ENCODE results near the gene NTHL1. TPM values are rescaled to one million over a fixed set of nuclear protein-coding genes. Genes with fewer than 3 reads are reported as not detected.

The NTHL1 gene
- total and polyA plus RNA-seq, 10 of the 15 experiments (the other 5 are each of a cell fraction or from before 2014, with no cell fraction given), result 0.85 to 54.7 (median 39.0) TPM

DNA sequence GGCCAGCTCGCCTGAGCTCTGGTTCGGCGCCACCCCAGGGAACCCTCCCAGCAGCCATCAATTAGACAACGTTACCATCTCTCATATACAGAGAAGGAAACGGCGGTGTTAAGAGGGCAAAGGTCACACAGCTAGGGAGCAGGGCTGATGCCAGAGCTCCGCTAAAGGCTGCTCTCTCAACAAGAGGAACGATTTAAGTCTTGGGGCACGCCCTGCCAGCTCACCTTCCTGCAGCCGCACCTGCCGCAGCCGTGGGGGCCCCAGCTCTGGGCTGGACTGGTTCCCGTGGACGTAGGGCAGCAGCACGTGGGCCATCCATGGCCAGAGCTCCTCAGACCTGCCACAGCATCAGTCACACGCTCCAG lies 44.6 kb upstream of the NTHL1 start (continued):
- no peak for TF ChIP-seq ZNF207 (IDR thresholded peaks at IDR 0.05; ENCODE audit: borderline replicate concordance)
- no peak for TF ChIP-seq KLF5 (IDR thresholded peaks at IDR 0.05; ENCODE audit: partially characterized antibody)
- TF ChIP-seq ZSCAN29 (IDR thresholded peaks at IDR 0.05), result no peak

GRCh38 chr16:2091547-2092255 lies 44.1 kb upstream of the NTHL1 start:
- H2AFZ ChIP-seq (ENCODE audit: control insufficient read depth, low read depth, low read length), result no peak overlapping the region
- intact Hi-C loops (cut with micrococcal nuclease; ENCODE audit: unreplicated experiment), result no loop called here
- no peak overlapping the region for H3K9ac ChIP-seq (ENCODE audit: control insufficient read depth, insufficient read depth, low read length)

More at GRCh38 chr16:2091547-2092255, 44.1 kb upstream of the NTHL1 start:
- no TSS peak for BruUV-seq (replicated peaks)
- ChIA-PET CTCF (interaction anchor here (3.1 kb wide), 1 partner anchor 49 kb away, joined by 9 read pairs; no protein-coding TSS in a partner anchor), RAD21 (ENCODE audit: unreplicated experiment) (interaction anchor here (0.5 kb wide), 1 partner anchor 70 kb away, joined by 3 read pairs; no protein-coding TSS in a partner anchor), SMC1A (ENCODE audit: uncharacterized antibody, unreplicated experiment) (no interaction called here), POLR2A (no interaction called here)
- WGBS (ENCODE audit: insufficient coverage, insufficient replicate concordance, low lambda C conversion rate, missing lambda C conversion rate), result 95% methylated on average over 49 of the region's 49 CpGs
- ATAC-seq, result no peak
- H3K4me2 ChIP-seq (ENCODE audit: control insufficient read depth, insufficient read depth), result no peak overlapping the region
- no peak for DNase-seq (ENCODE audit: low read depth, low spot score)
- peaks cover 3 to 4% of the 10 kb centered on the region in 2 experiments; a peak in 3 of 4 replicates for H3K36me3 ChIP-seq (ENCODE audit: control insufficient read depth in 2 of 2, insufficient read depth in 2 of 2, low read length in 1 of 2)
- H3K4me3 ChIP-seq, result no peak overlapping the region
- no peaks in the 10 kb centered on the region for H3K4me1 ChIP-seq (ENCODE audit: control insufficient read depth, insufficient read depth, low read length)
- H4K20me1 ChIP-seq (ENCODE audit: control insufficient read depth, insufficient read depth), result no peaks in the 10 kb centered on the region
- in situ Hi-C loops (cut with MboI), result no loop called here
- TF ChIP-seq, protein P1, sequence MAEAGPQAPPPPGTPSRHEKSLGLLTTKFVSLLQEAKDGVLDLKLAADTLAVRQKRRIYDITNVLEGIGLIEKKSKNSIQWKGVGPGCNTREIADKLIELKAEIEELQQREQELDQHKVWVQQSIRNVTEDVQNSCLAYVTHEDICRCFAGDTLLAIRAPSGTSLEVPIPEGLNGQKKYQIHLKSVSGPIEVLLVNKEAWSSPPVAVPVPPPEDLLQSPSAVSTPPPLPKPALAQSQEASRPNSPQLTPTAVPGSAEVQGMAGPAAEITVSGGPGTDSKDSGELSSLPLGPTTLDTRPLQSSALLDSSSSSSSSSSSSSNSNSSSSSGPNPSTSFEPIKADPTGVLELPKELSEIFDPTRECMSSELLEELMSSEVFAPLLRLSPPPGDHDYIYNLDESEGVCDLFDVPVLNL (IDR thresholded peaks at IDR 0.05; ENCODE audit: low read depth, low read length), result no peak
- TF ChIP-seq TCF7 (IDR thresholded peaks at IDR 0.05; ENCODE audit: borderline replicate concordance) (no peak), TBL1XR1 (IDR thresholded peaks at IDR 0.05; ENCODE audit: low read depth, low read length) (no peak), SMC3 (IDR thresholded peaks at IDR 0.05; ENCODE audit: borderline replicate concordance, low read length) (no peak), CEBPB (IDR thresholded peaks at IDR 0.05; ENCODE audit: borderline replicate concordance in 1 of 2, low read depth in 2 of 2, low read length in 2 of 2) (no peak), WRNIP1 (IDR thresholded peaks at IDR 0.05; ENCODE audit: borderline replicate concordance, low read depth, low read length) (no peak), KLF5 (IDR thresholded peaks at IDR 0.05; ENCODE audit: partially characterized antibody) (no peak)
- TF ChIP-seq, protein P2, sequence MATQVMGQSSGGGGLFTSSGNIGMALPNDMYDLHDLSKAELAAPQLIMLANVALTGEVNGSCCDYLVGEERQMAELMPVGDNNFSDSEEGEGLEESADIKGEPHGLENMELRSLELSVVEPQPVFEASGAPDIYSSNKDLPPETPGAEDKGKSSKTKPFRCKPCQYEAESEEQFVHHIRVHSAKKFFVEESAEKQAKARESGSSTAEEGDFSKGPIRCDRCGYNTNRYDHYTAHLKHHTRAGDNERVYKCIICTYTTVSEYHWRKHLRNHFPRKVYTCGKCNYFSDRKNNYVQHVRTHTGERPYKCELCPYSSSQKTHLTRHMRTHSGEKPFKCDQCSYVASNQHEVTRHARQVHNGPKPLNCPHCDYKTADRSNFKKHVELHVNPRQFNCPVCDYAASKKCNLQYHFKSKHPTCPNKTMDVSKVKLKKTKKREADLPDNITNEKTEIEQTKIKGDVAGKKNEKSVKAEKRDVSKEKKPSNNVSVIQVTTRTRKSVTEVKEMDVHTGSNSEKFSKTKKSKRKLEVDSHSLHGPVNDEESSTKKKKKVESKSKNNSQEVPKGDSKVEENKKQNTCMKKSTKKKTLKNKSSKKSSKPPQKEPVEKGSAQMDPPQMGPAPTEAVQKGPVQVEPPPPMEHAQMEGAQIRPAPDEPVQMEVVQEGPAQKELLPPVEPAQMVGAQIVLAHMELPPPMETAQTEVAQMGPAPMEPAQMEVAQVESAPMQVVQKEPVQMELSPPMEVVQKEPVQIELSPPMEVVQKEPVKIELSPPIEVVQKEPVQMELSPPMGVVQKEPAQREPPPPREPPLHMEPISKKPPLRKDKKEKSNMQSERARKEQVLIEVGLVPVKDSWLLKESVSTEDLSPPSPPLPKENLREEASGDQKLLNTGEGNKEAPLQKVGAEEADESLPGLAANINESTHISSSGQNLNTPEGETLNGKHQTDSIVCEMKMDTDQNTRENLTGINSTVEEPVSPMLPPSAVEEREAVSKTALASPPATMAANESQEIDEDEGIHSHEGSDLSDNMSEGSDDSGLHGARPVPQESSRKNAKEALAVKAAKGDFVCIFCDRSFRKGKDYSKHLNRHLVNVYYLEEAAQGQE (IDR thresholded peaks at IDR 0.05; ENCODE audit: low read depth, low read length), result no peak
- no peaks in the 10 kb centered on the region for H3K79me2 ChIP-seq (ENCODE audit: control insufficient read depth, insufficient read depth, low read length)
- no peak overlapping the region for H3K27ac ChIP-seq (ENCODE audit: control insufficient read depth, insufficient read depth)
- FAIRE-seq, result no peak
- H3K27me3 ChIP-seq (replicated peaks in 1 of 2; ENCODE audit: control insufficient read depth in 2 of 2, insufficient read depth in 2 of 2, low read length in 1 of 2), result no peaks in the 10 kb centered on the region
- H3K9me3 ChIP-seq (replicated peaks; ENCODE audit: control insufficient read depth, insufficient read depth, low read length), result no peaks in the 10 kb centered on the region
